ENCODE data around the gene TNRC6A.

DNA sequence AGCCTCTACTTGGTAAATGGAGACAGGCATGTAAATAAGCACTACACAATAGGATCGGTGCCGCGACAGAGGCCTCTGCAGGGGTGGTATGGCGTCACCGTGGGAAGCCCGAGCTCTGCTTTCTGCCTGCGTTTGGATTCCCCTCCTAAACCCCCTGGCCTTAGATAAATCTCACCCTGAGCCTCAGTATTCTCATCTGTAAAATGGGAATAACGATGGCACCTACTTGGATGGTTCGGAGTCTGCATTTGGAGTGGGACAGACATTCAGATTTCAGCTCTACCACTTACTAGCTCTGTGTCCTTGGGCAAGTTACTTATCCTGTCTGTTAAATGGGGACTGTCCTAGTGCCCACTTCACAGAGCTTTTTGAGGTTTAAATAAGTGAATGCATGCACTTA, 42.8 kb upstream of the TNRC6A start:
- TF ChIP-seq GATA3 (IDR thresholded peaks at IDR 0.05; ENCODE audit: low read depth, low read length) (no peak), GATA2 (IDR thresholded peaks at IDR 0.05; ENCODE audit: low read depth, low read length) (no peak)
